Measurements from ENCODE around the gene DDX17.
"Not testable (repeated sequence)": the region's sequence is repeated elsewhere in the genome, so short reads cannot be mapped to it uniquely, and the experiment has no call there.

Gene DDX17

GRCh38 chr22:38491707-38492348, 14.3 kb downstream of the DDX17 start:
- DNase-seq (ENCODE audit: low spot score), result no peak

DNA sequence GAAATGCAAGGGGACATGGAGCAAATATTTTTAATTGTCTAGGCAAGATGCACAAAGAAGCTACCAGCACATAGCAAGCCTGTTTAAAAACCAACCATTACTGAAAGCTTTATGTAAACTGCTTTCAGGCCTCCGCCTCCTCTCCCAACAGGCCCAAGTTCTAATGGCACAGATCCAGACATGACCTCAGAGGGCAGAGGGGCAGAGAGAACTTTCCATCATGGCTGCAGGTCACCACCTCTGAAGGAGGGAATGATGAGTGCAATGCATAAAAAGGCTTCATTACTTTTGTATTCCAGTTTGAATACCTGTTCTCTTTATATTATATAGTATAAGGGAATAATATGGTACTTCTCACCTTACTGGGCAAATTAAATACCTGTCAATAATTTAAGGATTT, 15.2 kb downstream of the DDX17 start:
- DNase-seq (ENCODE audit: low spot score), result peak; percentile 34

DNA sequence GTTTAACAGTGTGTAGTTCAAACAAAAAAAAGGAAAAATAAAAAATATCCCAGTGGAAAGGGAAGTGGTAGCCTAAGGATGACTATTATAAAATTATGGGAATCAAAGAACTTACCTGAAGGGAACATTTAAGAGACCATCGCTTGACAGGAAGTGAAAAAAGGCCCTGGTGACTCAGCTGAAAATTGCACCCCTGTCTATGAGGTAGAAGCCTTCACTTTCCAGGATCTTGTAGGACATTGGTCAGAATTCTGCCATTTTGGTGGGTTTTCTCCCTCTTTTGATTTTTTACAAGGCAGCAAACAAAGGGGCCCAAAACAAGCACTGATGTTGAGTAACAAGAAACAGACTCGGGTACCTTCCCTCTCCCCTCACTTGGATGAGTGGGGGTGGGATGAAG, 15.6 kb downstream of the DDX17 start:
- DNase-seq (ENCODE audit: low spot score), result no peak

DNA sequence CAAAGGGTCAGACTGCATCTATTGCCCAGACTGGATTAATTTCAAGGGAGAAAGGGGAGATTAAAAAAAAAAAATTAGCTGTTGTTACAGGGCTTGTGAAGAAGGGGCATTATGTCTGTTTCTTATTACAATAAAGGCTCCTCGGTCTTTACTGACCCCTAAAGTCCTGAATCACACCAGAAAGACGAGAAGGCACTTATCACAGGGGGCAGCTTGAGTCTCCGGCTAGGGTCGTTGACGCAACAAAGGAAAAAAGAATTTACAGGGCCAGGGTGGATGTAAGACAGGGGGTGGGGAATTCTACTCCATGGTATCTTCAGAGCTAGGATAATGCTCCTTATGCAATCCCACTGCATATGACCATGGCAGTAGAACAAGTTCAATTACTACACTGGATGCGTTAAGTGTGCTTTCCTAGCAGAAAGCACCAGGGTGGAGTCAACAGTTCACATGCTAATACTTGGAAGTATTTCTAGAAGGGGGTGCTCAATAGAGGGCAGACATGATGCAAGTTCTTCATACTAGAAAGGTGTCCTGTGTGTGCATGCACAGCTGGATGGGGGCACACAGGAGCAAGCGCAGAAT, 16.5 kb downstream of the DDX17 start:
- DNase-seq (ENCODE audit: low spot score), result no peak

DNA sequence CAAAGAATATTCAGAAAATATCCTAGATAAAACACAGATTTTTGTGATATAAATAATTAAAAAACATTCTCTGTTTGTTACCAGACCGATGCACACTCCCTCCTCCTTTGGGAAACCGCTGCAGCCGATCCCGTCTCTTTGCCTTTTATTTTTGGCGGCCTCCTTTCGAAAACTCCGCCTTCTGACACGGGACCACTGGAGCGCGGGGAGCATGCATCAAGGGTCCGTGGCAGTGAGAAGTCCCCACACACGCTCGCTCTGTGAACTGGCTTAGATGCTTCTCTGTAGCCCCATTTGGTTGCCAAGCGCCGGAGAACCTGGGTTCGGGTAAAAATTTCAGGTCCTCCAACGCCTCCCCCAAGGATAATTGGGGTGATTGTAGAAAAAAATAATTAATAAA, 17.0 kb downstream of the DDX17 start:
- DNase-seq (ENCODE audit: low spot score), result no peak

GRCh38 chr22:38487946-38488345, 18.2 kb downstream of the DDX17 start:
- no peak for DNase-seq (ENCODE audit: low spot score)

DNA sequence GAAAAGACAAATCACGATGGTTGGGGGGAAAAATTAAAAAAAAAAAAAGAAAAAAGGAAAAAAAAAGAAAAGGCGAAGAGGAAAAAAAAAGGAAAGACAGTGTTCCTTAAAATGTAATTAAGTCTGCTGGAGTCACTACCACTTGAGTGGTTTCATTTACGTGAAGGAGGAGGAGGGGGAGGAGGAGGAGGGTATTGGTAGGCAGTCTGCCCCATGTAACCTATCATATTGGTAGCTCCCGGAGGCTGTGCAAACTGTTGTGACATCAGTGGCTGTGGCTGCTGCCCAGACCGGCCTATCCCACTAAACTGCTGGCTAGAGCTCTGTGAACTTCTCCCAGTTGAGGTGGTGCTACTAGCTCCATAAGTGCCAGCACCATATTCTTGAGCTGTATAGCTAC, 20.3 kb downstream of the DDX17 start:
- no peak for DNase-seq (ENCODE audit: low spot score)

GRCh38 chr22:38484244-38484643, 21.9 kb downstream of the DDX17 start:
- DNase-seq (ENCODE audit: low spot score), result no peak

GRCh38 chr22:38482662-38483308, 23.3 kb downstream of the DDX17 start:
- no peak for DNase-seq (ENCODE audit: low spot score)

- DNase-seq (ENCODE audit: low spot score), result no peak
Measured at GRCh38 chr22:38481871-38482332, 24.2 kb downstream of the DDX17 start.

DNA sequence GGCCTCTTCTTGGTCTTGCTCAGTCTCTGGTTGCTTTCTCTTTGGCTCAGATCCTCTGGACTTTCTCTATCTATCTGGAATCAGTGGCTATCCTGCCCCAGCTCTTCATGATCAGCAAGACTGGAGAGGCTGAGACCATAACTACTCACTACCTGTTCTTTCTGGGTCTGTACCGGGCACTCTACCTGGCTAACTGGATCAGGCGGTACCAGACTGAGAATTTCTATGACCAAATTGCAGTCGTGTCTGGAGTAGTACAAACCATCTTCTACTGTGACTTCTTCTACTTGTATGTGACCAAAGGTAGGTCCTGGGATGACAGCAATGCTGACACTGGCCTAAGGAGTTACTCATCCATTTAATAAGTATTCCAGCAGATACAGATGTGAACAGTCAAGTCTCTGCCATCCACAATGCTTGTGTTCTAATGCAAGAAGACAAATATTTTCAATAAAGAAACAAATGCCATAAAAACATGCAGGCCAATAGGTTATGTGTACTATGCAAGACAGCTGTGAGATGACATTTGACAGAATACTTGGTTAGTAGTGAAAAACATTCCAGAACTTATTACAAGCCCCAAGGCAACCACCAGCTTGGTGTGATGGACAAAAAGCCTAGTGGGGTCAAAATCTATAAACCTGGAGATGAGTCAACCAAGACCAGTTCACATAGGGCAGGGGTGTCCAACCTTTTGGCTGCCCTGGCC, 24.8 kb downstream of the DDX17 start:
- no peak for DNase-seq (ENCODE audit: low spot score)

GRCh38 chr22:38479096-38479837, 26.8 kb downstream of the DDX17 start:
- no peak for DNase-seq (ENCODE audit: low spot score)

- DNase-seq (ENCODE audit: low spot score), result no peak
Measured at GRCh38 chr22:38477585-38477984, 28.5 kb downstream of the DDX17 start.

- no peak for DNase-seq (ENCODE audit: low spot score)
Measured at GRCh38 chr22:38474003-38474607, 32.0 kb downstream of the DDX17 start.

DNA sequence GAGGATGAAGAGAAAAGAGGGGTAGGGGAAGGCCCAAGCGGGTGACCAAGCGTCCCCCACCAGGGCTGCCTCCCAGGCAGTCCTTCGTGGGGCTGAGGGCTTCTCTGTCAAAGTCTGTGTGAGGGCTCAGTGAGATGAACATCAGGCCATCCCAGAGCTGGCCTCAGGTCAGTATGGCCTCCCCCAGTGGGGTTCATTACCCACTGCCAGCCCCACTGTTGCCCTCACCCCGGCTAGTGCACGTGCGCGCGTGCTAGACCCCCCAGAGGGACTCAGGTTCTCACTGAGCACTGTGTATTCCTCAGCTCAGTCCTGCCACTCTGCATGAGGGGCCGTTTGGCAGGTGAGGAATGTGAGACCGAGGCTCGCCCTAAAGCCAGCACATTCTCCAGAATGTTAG, 34.9 kb downstream of the DDX17 start:
- DNase-seq (ENCODE audit: low spot score), result no peak

DNA sequence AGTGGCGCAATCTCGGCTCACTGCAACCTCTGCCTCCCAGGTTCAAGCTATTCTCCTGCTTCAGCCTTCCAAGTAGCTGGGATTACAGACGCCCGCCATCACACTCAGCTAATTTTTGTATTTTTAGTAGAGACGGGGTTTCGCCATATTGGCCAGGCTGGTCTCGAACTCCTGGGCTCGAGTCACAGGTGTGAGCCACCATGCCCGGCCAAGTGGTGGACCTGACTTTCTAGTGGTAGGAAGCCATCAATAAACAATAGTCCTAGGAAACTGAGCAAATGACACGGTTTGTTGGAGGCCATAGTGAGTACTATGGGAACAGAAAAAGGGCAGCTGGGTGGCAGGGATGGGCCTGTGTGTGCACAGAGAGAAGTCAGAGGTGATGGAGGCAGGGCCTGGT, 35.9 kb downstream of the DDX17 start:
- not testable (repeated sequence) for DNase-seq (ENCODE audit: low spot score)

DNA sequence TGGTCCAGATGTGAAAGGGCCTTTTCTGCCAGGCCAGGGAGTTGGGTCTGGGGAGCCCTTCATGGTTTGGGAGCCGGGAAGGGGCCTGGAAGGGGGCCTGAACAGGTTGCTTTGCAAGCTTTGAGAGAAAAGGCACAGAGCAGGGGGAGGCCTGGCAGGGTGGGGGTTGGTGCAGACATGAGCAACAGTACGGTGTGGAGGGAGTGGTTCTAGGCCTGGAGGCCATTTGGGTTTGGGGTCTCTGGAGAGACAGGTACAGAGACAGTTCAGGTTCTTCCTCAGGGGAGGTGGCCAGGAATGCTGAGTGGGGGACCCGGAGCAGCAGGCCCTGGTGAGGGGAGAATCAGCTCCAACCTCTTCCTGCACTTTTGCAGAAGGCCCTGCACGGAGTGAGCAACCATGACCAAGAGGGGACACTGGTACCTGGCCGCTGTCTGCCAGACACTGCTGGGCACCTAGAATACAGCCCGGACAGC, 36.8 kb downstream of the DDX17 start:
- no peak for DNase-seq (ENCODE audit: low spot score)

GRCh38 chr22:38468443-38469305, 37.4 kb downstream of the DDX17 start:
- DNase-seq (ENCODE audit: low spot score), result no peak

- peak; percentile 49 for DNase-seq (ENCODE audit: low spot score)
Measured at GRCh38 chr22:38467904-38468442, 38.1 kb downstream of the DDX17 start, which contains the start of gene KDELR3. KDELR3 (plus strand) TSS chr22:38468096; CDS start chr22:38468234, 138 bp downstream.

DNA sequence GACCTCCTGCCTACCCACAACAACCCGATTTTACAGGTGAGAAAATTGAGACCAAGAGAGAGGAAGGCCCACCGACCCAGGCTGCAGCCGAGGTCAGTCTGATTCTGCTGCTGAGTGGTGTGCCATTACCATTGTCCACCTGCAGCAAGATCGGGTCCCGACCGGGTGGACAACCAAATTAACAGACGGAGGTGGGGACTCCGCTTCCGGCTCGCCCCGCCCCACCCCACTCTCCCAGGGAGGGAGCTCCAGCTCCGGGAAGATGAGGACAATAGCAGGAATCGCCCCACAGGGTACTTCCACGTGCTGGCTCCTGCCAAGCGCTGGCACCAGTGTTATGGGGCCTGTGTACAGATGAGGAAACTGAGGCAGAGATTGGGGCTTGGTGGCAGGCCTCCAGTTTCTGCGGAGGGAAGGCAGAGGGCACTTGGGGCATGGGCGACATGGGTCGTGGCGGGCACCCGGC, 38.6 kb downstream of the DDX17 start:
- no peak for DNase-seq (ENCODE audit: low spot score)
